ENCODE measurements around the gene PBX3. TPM values are rescaled to one million over a fixed set of nuclear protein-coding genes. Genes with fewer than 3 reads are reported as not detected.

The PBX3 gene
- polyA plus RNA-seq, 5 donors: 36.5 to 47.7 (median 44.4) TPM

DNA sequence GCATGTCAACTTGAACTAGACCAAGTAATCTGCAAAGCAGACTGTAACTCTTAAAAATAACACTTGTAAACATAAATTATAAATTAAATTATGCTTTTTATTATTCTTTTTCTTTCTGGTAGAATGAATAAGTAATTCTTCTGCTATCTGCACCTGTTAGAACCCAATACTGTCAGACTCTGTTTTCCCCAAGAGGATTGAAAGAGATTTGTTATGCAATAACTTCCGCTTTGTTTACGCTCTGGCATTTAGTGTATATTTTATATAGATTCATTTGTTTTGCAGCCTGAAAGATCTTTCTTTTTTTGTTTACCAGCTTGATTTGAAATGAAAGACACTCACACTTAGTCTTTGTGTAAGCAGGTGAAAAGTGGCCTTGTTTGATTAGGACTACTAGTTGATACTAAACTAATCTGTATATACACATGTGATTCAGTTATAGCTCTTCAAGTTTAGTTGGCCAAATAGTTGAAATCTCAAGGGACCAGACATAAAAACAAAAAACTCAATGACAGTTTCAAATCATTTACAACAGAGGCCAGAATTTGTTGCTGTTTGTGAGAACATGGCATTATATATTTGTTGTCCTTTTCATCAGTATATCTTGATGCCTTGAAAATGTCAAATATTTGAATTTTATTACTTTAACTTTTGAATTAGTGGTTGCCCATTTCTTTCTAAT, 155.8 kb downstream of the PBX3 start:
- DNase-seq: no peak

DNA sequence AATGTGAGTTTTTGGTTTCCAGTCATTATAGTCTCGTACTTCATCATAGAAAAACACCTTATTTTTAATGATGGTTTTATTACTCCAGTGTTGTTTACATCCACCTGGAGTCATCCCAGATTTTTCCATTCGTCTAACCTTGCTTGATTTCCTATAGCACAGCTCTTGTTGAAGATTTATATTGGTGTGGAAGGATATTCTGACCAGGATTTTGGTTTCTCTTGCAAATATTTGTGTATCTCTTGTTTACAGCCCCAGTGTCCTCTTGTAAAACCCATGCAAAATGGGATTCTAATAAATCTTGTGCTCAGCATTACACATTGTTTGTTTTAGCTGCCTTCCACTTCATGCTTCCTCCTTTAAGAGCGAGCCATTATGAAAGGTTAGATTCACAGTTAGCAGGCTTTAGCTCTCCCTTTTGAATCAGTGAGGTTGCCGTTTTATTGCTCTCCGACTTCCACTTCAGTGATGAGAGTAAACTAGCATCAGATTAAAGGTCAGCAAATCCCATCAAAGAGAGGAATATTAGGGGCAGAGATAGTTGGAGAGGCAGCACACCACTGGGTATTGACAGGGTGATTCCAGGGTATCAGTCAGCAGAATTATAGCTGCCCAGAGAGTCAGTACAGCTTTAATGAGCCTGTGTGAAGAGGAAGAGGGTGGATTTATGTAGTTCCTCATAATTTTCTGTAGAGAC, 157.1 kb downstream of the PBX3 start:
- DNase-seq: no peak

GRCh38 chr9:125906144-125906543, 159.0 kb downstream of the PBX3 start:
- no peak for DNase-seq

- no peak for DNase-seq
These were observed 159.7 kb downstream of the PBX3 start for GRCh38 chr9:125906893-125907292.

- DNase-seq: no peak
These were observed 161.0 kb downstream of the PBX3 start for GRCh38 chr9:125908136-125908535.

DNA sequence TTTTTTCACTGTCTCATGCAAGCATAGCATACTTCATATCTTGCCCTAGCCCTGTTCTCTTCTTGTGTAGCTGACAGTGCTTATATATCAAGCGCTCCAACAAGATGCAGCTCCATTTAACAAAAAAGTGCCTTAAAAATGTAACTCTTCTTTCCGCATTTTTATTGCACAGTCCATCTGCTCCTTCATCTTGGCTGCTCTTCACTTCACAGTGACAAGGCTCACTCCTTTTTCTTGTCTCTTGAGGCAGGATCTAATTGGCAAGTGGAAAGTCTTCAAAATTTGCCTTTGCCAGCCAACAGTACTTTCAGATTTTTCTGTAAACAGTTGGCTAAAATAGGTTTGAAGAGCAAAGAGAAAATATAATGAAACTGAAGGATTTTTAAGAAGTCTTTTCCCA, 161.8 kb downstream of the PBX3 start:
- DNase-seq: no peak

- no peak for DNase-seq
These were observed 162.3 kb downstream of the PBX3 start for GRCh38 chr9:125909459-125909858.

GRCh38 chr9:125910286-125910685, 163.1 kb downstream of the PBX3 start:
- no peak for DNase-seq

GRCh38 chr9:125911861-125912644, 164.9 kb downstream of the PBX3 start:
- no peak for DNase-seq

GRCh38 chr9:125912667-125913066, 165.5 kb downstream of the PBX3 start:
- DNase-seq: no peak

GRCh38 chr9:125913551-125913950, 166.4 kb downstream of the PBX3 start:
- no peak for DNase-seq

GRCh38 chr9:125914411-125914810, 167.2 kb downstream of the PBX3 start:
- DNase-seq: no peak

DNA sequence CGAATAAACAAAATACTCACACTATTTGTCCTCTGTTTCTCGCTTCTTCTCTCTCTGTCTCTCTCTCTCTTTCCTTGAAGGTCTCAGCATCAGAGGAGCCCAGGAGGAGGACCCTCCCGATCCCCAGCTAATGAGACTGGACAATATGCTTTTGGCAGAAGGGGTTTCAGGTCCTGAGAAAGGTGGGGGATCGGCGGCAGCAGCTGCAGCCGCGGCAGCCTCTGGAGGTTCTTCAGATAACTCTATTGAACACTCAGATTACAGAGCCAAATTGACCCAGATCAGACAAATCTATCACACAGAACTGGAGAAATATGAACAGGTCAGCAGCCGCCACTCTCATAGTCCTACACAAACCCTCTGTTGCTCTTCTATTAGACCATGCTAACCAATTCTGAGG, 168.4 kb downstream of the PBX3 start:
- no peak for DNase-seq

GRCh38 chr9:125919565-125919964, 172.4 kb downstream of the PBX3 start:
- DNase-seq: no peak

DNA sequence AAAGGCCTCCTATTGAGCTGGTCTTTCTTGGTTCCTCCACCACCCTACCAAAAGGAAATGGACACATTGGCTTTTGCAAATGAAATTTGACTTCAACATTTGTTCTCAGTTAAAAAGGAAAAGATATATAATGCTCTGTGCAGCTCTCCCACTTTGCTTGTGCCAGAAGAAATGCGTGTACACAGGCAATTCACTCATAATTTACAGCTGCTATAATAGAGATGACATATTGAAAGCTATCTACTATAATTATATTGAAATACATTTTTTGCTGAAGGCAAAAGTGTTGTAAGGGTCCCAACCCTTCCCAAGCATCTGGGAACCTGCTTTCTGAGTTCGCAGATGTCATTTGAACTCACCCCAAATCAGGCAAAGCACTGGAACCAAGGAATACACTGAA, 173.2 kb downstream of the PBX3 start:
- DNase-seq: no peak

GRCh38 chr9:125922854-125923253, 175.7 kb downstream of the PBX3 start:
- no peak for DNase-seq

- no peak for DNase-seq
These were observed 177.2 kb downstream of the PBX3 start for GRCh38 chr9:125924351-125924750.

DNA sequence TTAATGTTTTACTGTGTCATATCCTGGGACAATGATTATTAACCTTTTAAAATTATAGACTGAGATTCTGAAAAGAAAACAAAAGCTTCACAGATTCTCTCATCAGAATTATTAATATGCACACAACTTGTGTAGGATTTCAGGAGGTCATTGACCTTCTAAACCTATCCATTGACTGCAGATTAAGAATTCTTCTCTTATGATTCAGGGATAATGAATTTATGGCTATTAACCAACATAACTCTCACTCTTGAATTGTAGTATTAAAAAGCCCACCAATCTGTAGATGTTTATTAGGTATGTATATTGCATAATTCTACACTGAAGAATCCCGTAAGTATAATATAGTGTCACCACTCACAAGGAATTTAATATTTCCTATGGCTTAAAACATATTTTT, 179.8 kb downstream of the PBX3 start:
- no peak for DNase-seq

DNA sequence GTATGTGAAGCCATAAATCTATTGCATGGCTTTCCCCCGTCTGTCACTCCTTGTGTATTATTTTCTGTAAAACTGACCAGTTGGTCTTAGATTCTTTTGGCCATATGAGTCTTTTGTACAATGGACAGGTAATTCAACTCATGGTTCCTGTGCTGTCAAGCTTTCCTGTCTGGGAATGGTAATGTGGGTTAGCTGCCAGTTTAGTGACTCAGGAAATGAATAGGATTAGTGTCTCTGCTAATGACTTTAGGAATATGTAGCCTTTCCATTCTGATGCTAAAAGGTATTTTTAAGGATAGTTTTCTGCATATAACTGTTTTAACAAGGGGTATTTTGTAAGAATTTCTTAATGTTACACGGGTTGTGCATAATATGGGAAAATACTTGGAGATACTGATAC, 182.7 kb downstream of the PBX3 start:
- DNase-seq: no peak

- DNase-seq: no peak
These were observed 184.0 kb downstream of the PBX3 start for GRCh38 chr9:125931211-125931610.

DNA sequence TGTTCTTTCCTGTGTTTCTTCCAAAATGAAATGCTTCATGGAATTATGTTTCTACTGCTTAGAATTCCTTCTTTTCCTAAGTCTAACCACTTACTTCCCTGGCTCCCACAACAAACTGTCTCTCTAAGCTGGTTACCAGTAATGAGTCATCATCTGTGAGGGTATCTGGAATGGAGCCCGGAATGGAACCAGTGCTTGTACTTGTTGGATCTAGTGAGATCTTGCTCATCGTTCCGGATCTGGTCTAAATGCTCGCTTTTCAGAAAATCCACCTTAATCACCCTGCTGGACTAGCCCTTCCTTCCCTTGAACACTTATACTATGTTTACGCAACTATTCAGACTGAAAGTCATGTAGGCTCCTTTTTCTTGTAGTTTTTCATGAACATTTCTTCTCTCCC, 184.8 kb downstream of the PBX3 start:
- no peak for DNase-seq

- peak in 1 of 2 donors; percentile 32 for DNase-seq
These were observed 185.7 kb downstream of the PBX3 start for GRCh38 chr9:125932746-125933455.

All from right lung (tissue), 5 donors.